GM12878 (cell line): ENCODE data around the gene GRK6. TPM values are rescaled to one million over a fixed set of nuclear protein-coding genes. Genes with fewer than 3 reads are reported as not detected.

Source experiments
- ATAC-seq: fragments of 200-7000 bp; cut with Tn5 transposase; 3 replicates; pipeline ENCODE4 v1.9.1; 2020; ENCODE audit warnings: mild to moderate bottlenecking, moderate library complexity
- BruUV-seq: library from RNA; stranded (reverse); fragments of 400-500 nt; replicated peaks from 2 replicates; lab custom pipeline; 2021; lab: Mats Ljungman, UMichigan
- CTCF ChIA-PET: fragments of 300-600 bp; sonication (Branson Sonifier 250); formaldehyde crosslinking; extraction: SDS; loops from one replicate; lab custom pipeline; 2021; ENCODE audit warnings: inconsistent platforms; lab: Yijun Ruan, JAX
- POLR2A ChIA-PET: fragments of 350-600 bp; formaldehyde crosslinking; extraction: SDS; loops from one replicate; lab custom pipeline; 2021; ENCODE audit warnings: inconsistent platforms; lab: Charles Lee
- RAD21 ChIA-PET: fragments of 300-600 bp; sonication (Branson Sonifier 250); formaldehyde crosslinking; loops from one replicate; lab custom pipeline; 2023; ENCODE audit warnings: antibody characterized with exemption; ENCODE audit not compliant: unreplicated experiment; lab: Charles Lee
- SMC1A ChIA-PET: fragments of 300-600 bp; sonication (Branson Sonifier 250); formaldehyde crosslinking; loops from one replicate; lab custom pipeline; 2023; ENCODE audit not compliant: unreplicated experiment, uncharacterized antibody; lab: Charles Lee
- DNase-seq: peaks from one replicate; pipeline ENCODE4 v3.0.0-alpha.2; 2011; ENCODE audit warnings: low read depth, low spot score
- FAIRE-seq: peaks from 3 replicates; lab custom pipeline; 2011; peaks lifted over from hg19 to GRCh38; lab: Jason Lieb, UNC
- H2AFZ ChIP-seq: 2 replicates; pipeline ENCODE4 v1.6.0; 2011; ENCODE audit warnings: low read depth, low read length, control low read depth; ENCODE audit not compliant: control insufficient read depth
- H3K27ac ChIP-seq: 2 replicates; pipeline ENCODE4 v1.5.1; 2011; ENCODE audit warnings: control low read depth; ENCODE audit not compliant: control insufficient read depth, insufficient read depth
- H3K27me3 ChIP-seq, 2 experiments: replicated peaks in 1 of 2; 2 replicates each; pipeline versions ENCODE4 v1.6.0 to v1.6.1; 2011; ENCODE audit warnings: low read length in 1 of 2; ENCODE audit not compliant: control insufficient read depth in 2 of 2, insufficient read depth in 2 of 2
- H3K36me3 ChIP-seq, 2 experiments: 2 replicates each; pipeline ENCODE4 v1.5.1; 2011; ENCODE audit warnings: low read length in 1 of 2; ENCODE audit not compliant: control insufficient read depth in 2 of 2, insufficient read depth in 2 of 2
- H3K4me1 ChIP-seq: 2 replicates; pipeline ENCODE4 v1.6.1; 2011; ENCODE audit warnings: mild to moderate bottlenecking, low read length, moderate library complexity, mixed read lengths; ENCODE audit not compliant: control insufficient read depth, insufficient read depth
- H3K4me2 ChIP-seq: 2 replicates; pipeline ENCODE4 v1.6.0; 2011; ENCODE audit warnings: control low read depth; ENCODE audit not compliant: control insufficient read depth, insufficient read depth
- H3K4me3 ChIP-seq: fragments of 200-600 bp; sonication (generic); 2 replicates; pipeline ENCODE4 v1.5.1; 2016
- H3K79me2 ChIP-seq: 2 replicates; pipeline ENCODE4 v1.6.0; 2011; ENCODE audit warnings: low read length; ENCODE audit not compliant: control insufficient read depth, insufficient read depth
- H3K9ac ChIP-seq: 2 replicates; pipeline ENCODE4 v1.8.0; 2011; ENCODE audit warnings: low read length, control low read depth, mixed read lengths; ENCODE audit not compliant: control insufficient read depth, insufficient read depth
- H3K9me3 ChIP-seq: replicated peaks from 3 replicates; pipeline ENCODE4 v1.5.1; 2011; ENCODE audit warnings: mild to moderate bottlenecking, low read length; ENCODE audit not compliant: control insufficient read depth, insufficient read depth
- H4K20me1 ChIP-seq: 2 replicates; pipeline ENCODE4 v1.6.0; 2011; ENCODE audit not compliant: control insufficient read depth, insufficient read depth
- ASH2L ChIP-seq: fragments of 300-600, 200-600 bp; sonication (generic); IDR thresholded peaks from 2 replicates; pipeline ENCODE4 v1.6.1; 2017; ENCODE audit warnings: low read depth, mild to moderate bottlenecking, borderline replicate concordance
- ATF7 ChIP-seq: fragments of 450-650 bp; IDR thresholded peaks from 2 replicates; pipeline ENCODE4 v1.6.1; 2016; ENCODE audit warnings: low read depth, mild to moderate bottlenecking
- CHD1 ChIP-seq: IDR thresholded peaks from 2 replicates; pipeline ENCODE4 v1.6.1; 2012; ENCODE audit warnings: low read depth, low read length, improper control_type of control experiment
- CHD4 ChIP-seq: fragments of 200-600 bp; sonication (generic); IDR thresholded peaks from 2 replicates; pipeline ENCODE4 v1.6.1; 2016; ENCODE audit warnings: mild to moderate bottlenecking
- GABPA ChIP-seq: IDR thresholded peaks from 2 replicates; pipeline ENCODE4 v1.6.1; 2014; ENCODE audit warnings: antibody characterized with exemption, low read depth, mild to moderate bottlenecking, inconsistent platforms
- KAT2A ChIP-seq: conservative IDR thresholded peaks from 2 replicates; pipeline ENCODE4 v1.6.1; 2011; ENCODE audit warnings: low read depth, low read length; ENCODE audit not compliant: control insufficient read depth
- NBN ChIP-seq: fragments of 450-650 bp; IDR thresholded peaks from 2 replicates; pipeline ENCODE4 v1.6.1; 2016
- STAT3 ChIP-seq: IDR thresholded peaks from 2 replicates; pipeline ENCODE4 v1.6.1; 2011; ENCODE audit warnings: low read depth, low read length, improper control_type of control experiment
- TAF1 ChIP-seq: IDR thresholded peaks from 2 replicates; pipeline ENCODE4 v1.6.1; 2011; ENCODE audit warnings: mild to moderate bottlenecking, low read depth, low read length, borderline replicate concordance
- WGBS: methylation state at CpG from one replicate; pipeline ENCODE4 v1.1.6; 2016; ENCODE audit warnings: low lambda C conversion rate; ENCODE audit not compliant: insufficient replicate concordance, insufficient coverage; ENCODE audit errors: missing lambda C conversion rate; 5-methylcytosine and 5-hydroxymethylcytosine counted together
- in situ Hi-C: fragments of 300-500 bp; cut with MboI; formaldehyde crosslinking; loops from 9 replicates; pipeline ENCODE4 v1.14.3; 2018; ENCODE audit warnings: mixed read lengths
- intact Hi-C: fragments of 100-400 bp; cut with micrococcal nuclease; formaldehyde crosslinking; loops from one replicate; pipeline ENCODE4 v1.14.2; 2022; ENCODE audit not compliant: unreplicated experiment
- polyA plus RNA-seq, 11 experiments: library from polyadenylated mRNA; depleted of rRNA in 4 of 11; unstranded in 6 of 11; stranded (reverse) in 5 of 11; fragments of >200 nt; fragmentation: Nextera tagmentation in 4 of 11; fragmentation: Illumina TruSeq in 1 of 11; extraction: Ambion mirVana in 4 of 11; extraction: Trizol in 1 of 11; gene quantifications; 1 replicate in 1 of 11; 2 replicates in 10 of 11; pipeline versions ENCODE4 v1.2.1 to v1.2.3, GENCODE V29; 2011 to 2016; ENCODE audit warnings: inconsistent platforms in 2 of 11, missing spikeins in 2 of 11, low read depth in 1 of 11
- total RNA-seq, 4 experiments: library from RNA; depleted of rRNA in 3 of 4; stranded (reverse); fragments of >200 nt in 3 of 4; fragmentation: Illumina TruSeq in 1 of 4; extraction: Trizol in 1 of 4; gene quantifications; 2 replicates each; pipeline versions ENCODE4 v1.2.1 to v1.2.3, GENCODE V29; 2013 to 2021
- TF ChIP-seq, protein P1 (sequence below): IDR thresholded peaks from 2 replicates; pipeline ENCODE4 v1.6.1; 2012; ENCODE audit warnings: low read length, inconsistent platforms
- TF ChIP-seq, protein P2 (sequence below): IDR thresholded peaks from 2 replicates; pipeline ENCODE4 v1.6.1; 2011; ENCODE audit warnings: borderline replicate concordance, low read depth, mild to moderate bottlenecking, moderate library complexity, mixed read lengths, low read length; ENCODE audit not compliant: insufficient read depth; ENCODE audit errors: extremely low read length
- TF ChIP-seq, protein P3 (sequence below): IDR thresholded peaks from 2 replicates; pipeline ENCODE4 v1.6.1; 2012; ENCODE audit warnings: mild to moderate bottlenecking, low read depth, low read length
- TF ChIP-seq, protein P4 (sequence below): IDR thresholded peaks from 2 replicates; pipeline ENCODE4 v1.6.1; 2012; ENCODE audit warnings: low read depth, low read length, improper control_type of control experiment

The GRK6 gene
- total and polyA plus RNA-seq, 10 of the 15 experiments (the other 5 are each of a cell fraction or from before 2014, with no cell fraction given) = 0.79 to 124 (median 41.6) TPM

DNA sequence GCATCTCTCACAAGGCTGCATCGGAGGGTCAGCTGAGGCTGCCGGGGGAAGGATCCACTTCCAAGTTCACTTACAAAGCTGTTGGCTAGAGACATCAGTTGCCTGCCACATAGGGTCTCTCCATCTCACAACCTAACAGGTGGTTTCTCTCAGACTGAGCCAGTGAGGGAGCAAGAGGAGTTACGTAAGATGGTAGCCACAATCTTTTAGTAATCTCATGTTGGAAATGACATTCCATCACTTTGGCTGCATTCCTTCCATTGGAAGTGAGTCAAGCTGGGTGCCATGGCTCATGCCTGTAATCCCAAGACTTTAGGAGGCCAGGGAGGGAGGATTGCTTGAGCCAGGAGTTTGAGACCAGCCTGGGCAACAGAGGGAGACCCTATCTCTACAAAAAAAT lies 7.4 kb upstream of the GRK6 start:
- FAIRE-seq = no peak

More for the DNA sequence above, 7.4 kb upstream of the GRK6 start:
- SMC1A ChIA-PET = interaction anchor here (1.2 to 1.5 kb wide), 2 partner anchors 10 to 15 kb away, joined by 3 to 4 read pairs; no protein-coding TSS in a partner anchor
- H2AFZ ChIP-seq = no peak overlapping the region
- WGBS = 98% methylated on average over 3 of the region's 3 CpGs
- no TSS peak for BruUV-seq
- no peak for TF ChIP-seq KAT2A
- TF ChIP-seq, protein P1, sequence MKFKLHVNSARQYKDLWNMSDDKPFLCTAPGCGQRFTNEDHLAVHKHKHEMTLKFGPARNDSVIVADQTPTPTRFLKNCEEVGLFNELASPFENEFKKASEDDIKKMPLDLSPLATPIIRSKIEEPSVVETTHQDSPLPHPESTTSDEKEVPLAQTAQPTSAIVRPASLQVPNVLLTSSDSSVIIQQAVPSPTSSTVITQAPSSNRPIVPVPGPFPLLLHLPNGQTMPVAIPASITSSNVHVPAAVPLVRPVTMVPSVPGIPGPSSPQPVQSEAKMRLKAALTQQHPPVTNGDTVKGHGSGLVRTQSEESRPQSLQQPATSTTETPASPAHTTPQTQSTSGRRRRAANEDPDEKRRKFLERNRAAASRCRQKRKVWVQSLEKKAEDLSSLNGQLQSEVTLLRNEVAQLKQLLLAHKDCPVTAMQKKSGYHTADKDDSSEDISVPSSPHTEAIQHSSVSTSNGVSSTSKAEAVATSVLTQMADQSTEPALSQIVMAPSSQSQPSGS = no peak
- TF ChIP-seq, protein P2, sequence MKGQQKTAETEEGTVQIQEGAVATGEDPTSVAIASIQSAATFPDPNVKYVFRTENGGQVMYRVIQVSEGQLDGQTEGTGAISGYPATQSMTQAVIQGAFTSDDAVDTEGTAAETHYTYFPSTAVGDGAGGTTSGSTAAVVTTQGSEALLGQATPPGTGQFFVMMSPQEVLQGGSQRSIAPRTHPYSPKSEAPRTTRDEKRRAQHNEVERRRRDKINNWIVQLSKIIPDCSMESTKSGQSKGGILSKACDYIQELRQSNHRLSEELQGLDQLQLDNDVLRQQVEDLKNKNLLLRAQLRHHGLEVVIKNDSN = no peak
- TF ChIP-seq GABPA = no peak
- TF ChIP-seq, protein P3, sequence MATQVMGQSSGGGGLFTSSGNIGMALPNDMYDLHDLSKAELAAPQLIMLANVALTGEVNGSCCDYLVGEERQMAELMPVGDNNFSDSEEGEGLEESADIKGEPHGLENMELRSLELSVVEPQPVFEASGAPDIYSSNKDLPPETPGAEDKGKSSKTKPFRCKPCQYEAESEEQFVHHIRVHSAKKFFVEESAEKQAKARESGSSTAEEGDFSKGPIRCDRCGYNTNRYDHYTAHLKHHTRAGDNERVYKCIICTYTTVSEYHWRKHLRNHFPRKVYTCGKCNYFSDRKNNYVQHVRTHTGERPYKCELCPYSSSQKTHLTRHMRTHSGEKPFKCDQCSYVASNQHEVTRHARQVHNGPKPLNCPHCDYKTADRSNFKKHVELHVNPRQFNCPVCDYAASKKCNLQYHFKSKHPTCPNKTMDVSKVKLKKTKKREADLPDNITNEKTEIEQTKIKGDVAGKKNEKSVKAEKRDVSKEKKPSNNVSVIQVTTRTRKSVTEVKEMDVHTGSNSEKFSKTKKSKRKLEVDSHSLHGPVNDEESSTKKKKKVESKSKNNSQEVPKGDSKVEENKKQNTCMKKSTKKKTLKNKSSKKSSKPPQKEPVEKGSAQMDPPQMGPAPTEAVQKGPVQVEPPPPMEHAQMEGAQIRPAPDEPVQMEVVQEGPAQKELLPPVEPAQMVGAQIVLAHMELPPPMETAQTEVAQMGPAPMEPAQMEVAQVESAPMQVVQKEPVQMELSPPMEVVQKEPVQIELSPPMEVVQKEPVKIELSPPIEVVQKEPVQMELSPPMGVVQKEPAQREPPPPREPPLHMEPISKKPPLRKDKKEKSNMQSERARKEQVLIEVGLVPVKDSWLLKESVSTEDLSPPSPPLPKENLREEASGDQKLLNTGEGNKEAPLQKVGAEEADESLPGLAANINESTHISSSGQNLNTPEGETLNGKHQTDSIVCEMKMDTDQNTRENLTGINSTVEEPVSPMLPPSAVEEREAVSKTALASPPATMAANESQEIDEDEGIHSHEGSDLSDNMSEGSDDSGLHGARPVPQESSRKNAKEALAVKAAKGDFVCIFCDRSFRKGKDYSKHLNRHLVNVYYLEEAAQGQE = no peak
- TF ChIP-seq NBN = no peak
- no peak for TF ChIP-seq CHD4
- TF ChIP-seq, protein P4, sequence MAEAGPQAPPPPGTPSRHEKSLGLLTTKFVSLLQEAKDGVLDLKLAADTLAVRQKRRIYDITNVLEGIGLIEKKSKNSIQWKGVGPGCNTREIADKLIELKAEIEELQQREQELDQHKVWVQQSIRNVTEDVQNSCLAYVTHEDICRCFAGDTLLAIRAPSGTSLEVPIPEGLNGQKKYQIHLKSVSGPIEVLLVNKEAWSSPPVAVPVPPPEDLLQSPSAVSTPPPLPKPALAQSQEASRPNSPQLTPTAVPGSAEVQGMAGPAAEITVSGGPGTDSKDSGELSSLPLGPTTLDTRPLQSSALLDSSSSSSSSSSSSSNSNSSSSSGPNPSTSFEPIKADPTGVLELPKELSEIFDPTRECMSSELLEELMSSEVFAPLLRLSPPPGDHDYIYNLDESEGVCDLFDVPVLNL = no peak
- TF ChIP-seq TAF1 = no peak
- no peak for TF ChIP-seq CHD1
- no peak for TF ChIP-seq ASH2L
- TF ChIP-seq STAT3 = no peak
- no peak for TF ChIP-seq ATF7
- RAD21 ChIA-PET = no interaction called here
- H3K36me3 ChIP-seq = no peaks in the 10 kb centered on the region
- no peaks in the 10 kb centered on the region for H3K9me3 ChIP-seq
- intact Hi-C loops = no loop called here
- in situ Hi-C loops = no loop called here
- POLR2A ChIA-PET = no interaction called here
- H3K4me3 ChIP-seq = no peak overlapping the region
- CTCF ChIA-PET = interaction anchor here (1.1 kb wide), 1 partner anchor 14 kb away, joined by 4 read pairs; no protein-coding TSS in a partner anchor
- no peaks in the 10 kb centered on the region for H3K79me2 ChIP-seq
- DNase-seq (no peak), ATAC-seq (no peak)
- no peak overlapping the region for H3K4me2 ChIP-seq
- no peak overlapping the region for H3K27ac ChIP-seq
- H4K20me1 ChIP-seq = no peaks in the 10 kb centered on the region
- no peaks in the 10 kb centered on the region for H3K27me3 ChIP-seq
- H3K4me1 ChIP-seq = no peaks in the 10 kb centered on the region
- H3K9ac ChIP-seq = no peak overlapping the region
